SU-DHL-6 (cell line): ENCODE measurements around the gene RACGAP1.

Experiments
- CTCF ChIP-seq: fragments of 200-600 bp; sonication (generic); IDR thresholded peaks from one replicate; pipeline ENCODE4 v1.5.1; 2017; ENCODE audit warnings: antibody characterized with exemption, mild to moderate bottlenecking, low read length, moderate library complexity; ENCODE audit not compliant: insufficient read depth, poor library complexity, severe bottlenecking
- EZH2phosphoT487 ChIP-seq: fragments of 200-600 bp; sonication (generic), shearing (Covaris generic); conservative IDR thresholded peaks from 2 replicates; pipeline ENCODE4 v1.6.1; 2018; ENCODE audit warnings: mild to moderate bottlenecking, antibody characterized with exemption, low read length, moderate library complexity, mixed read lengths

DNA sequence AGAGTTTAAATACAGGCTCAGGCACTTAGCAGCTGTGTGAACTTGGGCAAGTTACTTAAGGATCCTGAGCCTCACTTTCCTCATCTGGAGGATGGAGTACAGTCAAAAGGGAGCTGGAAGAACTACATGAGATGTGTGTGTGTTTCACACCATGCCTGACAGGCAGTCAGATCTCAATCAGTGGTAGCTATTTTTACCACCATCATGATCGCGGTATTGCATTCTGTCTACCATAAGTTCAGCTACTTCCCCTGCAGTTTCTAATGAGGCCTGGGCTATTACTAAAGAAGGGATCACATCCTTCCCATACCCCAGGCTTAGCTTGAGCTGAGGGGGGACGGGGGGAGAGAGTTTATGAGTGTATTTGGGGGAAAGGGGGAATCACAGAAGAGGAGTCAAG is 45.5 kb downstream of the RACGAP1 start:
- no peak for TF ChIP-seq CTCF
- no peak for TF ChIP-seq EZH2phosphoT487
